IMR-90 (cell line): ENCODE measurements around the gene PDE6B. TPM values are rescaled to one million over a fixed set of nuclear protein-coding genes. Genes with fewer than 3 reads are reported as not detected.

Experiments used
- ATAC-seq: fragments of 200-7000 bp; cut with Tn5 transposase; 2 replicates; pipeline ENCODE4 v1.9.1; 2020; ENCODE audit warnings: low read depth, mild to moderate bottlenecking, moderate library complexity
- BruUV-seq: library from RNA; stranded (reverse); fragments of 400-500 nt; replicated peaks from 2 replicates; lab custom pipeline; 2021; lab: Mats Ljungman, UMichigan
- CTCF ChIA-PET: fragments of 300-600 bp; formaldehyde crosslinking; extraction: SDS; loops from one replicate; lab custom pipeline; 2021; ENCODE audit warnings: antibody characterized with exemption; lab: Yijun Ruan, JAX
- POLR2A ChIA-PET: fragments of 300-600 bp; sonication (Branson Sonifier 250); formaldehyde crosslinking; loops from one replicate; lab custom pipeline; 2022; ENCODE audit warnings: antibody characterized with exemption; ENCODE audit not compliant: unreplicated experiment; lab: Charles Lee
- DNase-seq: peaks from one replicate; pipeline ENCODE4 v3.0.0; 2013
- H2AFZ ChIP-seq: replicated peaks from 2 replicates; pipeline ENCODE3; 2013; ENCODE audit warnings: low read length, mild to moderate bottlenecking; ENCODE audit not compliant: poor library complexity
- H2AK5ac ChIP-seq: 2 replicates; pipeline ENCODE4 v1.6.1; 2013; ENCODE audit warnings: low read depth, low read length, inconsistent platforms
- H2AK9ac ChIP-seq: replicated peaks from 2 replicates; pipeline ENCODE3; 2013; ENCODE audit warnings: mild to moderate bottlenecking, low read depth, low read length, moderate library complexity; ENCODE audit not compliant: poor library complexity
- H2BK120ac ChIP-seq: 2 replicates; pipeline ENCODE4 v1.6.1; 2013; ENCODE audit warnings: low read depth, low read length, inconsistent platforms
- H2BK15ac ChIP-seq: 3 replicates; pipeline ENCODE4 v1.6.1; 2013; ENCODE audit warnings: low read depth, low read length, inconsistent platforms
- H2BK20ac ChIP-seq: 2 replicates; pipeline ENCODE4 v1.6.1; 2013; ENCODE audit warnings: low read depth, mild to moderate bottlenecking, inconsistent platforms, low read length, moderate library complexity
- H2BK5ac ChIP-seq: 2 replicates; pipeline ENCODE4 v1.6.1; 2013; ENCODE audit warnings: mild to moderate bottlenecking, low read depth, low read length, inconsistent platforms; ENCODE audit not compliant: poor library complexity, severe bottlenecking
- H3K14ac ChIP-seq: replicated peaks from 2 replicates; pipeline ENCODE4 v1.6.1; 2013; ENCODE audit warnings: low read depth, low read length, inconsistent platforms
- H3K18ac ChIP-seq: 2 replicates; pipeline ENCODE4 v1.6.1; 2013; ENCODE audit warnings: low read depth, low read length, control low read depth
- H3K23ac ChIP-seq: 2 replicates; pipeline ENCODE4 v1.6.1; 2013; ENCODE audit warnings: low read depth, low read length, inconsistent platforms
- H3K27ac ChIP-seq: 2 replicates; pipeline ENCODE4 v1.5.1; 2013; ENCODE audit warnings: mild to moderate bottlenecking, control low read depth, low read length; ENCODE audit not compliant: insufficient read depth
- H3K27me3 ChIP-seq: 2 replicates; pipeline ENCODE4 v1.6.1; 2013; ENCODE audit warnings: low read length; ENCODE audit not compliant: control insufficient read depth, insufficient read depth
- H3K36me3 ChIP-seq: 2 replicates; pipeline ENCODE4 v1.6.1; 2013; ENCODE audit warnings: low read length, mixed read lengths; ENCODE audit not compliant: control insufficient read depth, insufficient read depth
- H3K4ac ChIP-seq: 2 replicates; pipeline ENCODE4 v1.6.1; 2013; ENCODE audit warnings: low read depth, low read length, inconsistent platforms
- H3K4me1 ChIP-seq: 2 replicates; pipeline ENCODE4 v1.6.1; 2013; ENCODE audit warnings: low read length, mixed read lengths; ENCODE audit not compliant: control insufficient read depth, insufficient read depth
- H3K4me2 ChIP-seq: 2 replicates; pipeline ENCODE4 v1.6.1; 2013; ENCODE audit warnings: low read depth, mild to moderate bottlenecking, control low read depth, low read length, moderate library complexity
- H3K4me3 ChIP-seq: 2 replicates; pipeline ENCODE4 v1.5.1; 2013; ENCODE audit warnings: low read depth, mild to moderate bottlenecking, control low read depth, low read length, moderate library complexity; ENCODE audit not compliant: insufficient read depth
- H3K56ac ChIP-seq: 2 replicates; pipeline ENCODE4 v1.6.1; 2013; ENCODE audit warnings: low read length, inconsistent platforms; ENCODE audit not compliant: insufficient read depth; ENCODE audit errors: extremely low read depth
- H3K79me1 ChIP-seq, 2 experiments: 2 replicates each; pipeline ENCODE4 v1.6.1; 2013; ENCODE audit warnings: low read length in 2 of 2, inconsistent platforms in 1 of 2, low read depth in 1 of 2
- H3K9ac ChIP-seq: 2 replicates; pipeline ENCODE4 v1.6.1; 2013; ENCODE audit warnings: low read depth, low read length, control low read depth
- H3K9me1 ChIP-seq: 2 replicates; pipeline ENCODE4 v1.6.1; 2013; ENCODE audit warnings: low read length, inconsistent platforms; ENCODE audit not compliant: insufficient read depth
- H3K9me3 ChIP-seq: 2 replicates; pipeline ENCODE4 v1.6.1; 2013; ENCODE audit warnings: low read length; ENCODE audit not compliant: control insufficient read depth, insufficient read depth
- H4K20me1 ChIP-seq: 2 replicates; pipeline ENCODE4 v1.6.1; 2013; ENCODE audit warnings: low read length, inconsistent platforms; ENCODE audit not compliant: insufficient read depth
- H4K5ac ChIP-seq: 2 replicates; pipeline ENCODE4 v1.6.1; 2013; ENCODE audit warnings: mild to moderate bottlenecking, low read depth, low read length, control low read depth
- H4K8ac ChIP-seq, 2 experiments: 2 replicates each; pipeline ENCODE4 v1.6.1; 2013; ENCODE audit warnings: low read depth in 2 of 2, low read length in 2 of 2, control low read depth in 1 of 2, inconsistent platforms in 1 of 2
- H4K91ac ChIP-seq: 2 replicates; pipeline ENCODE4 v1.6.1; 2013; ENCODE audit warnings: low read depth, low read length, inconsistent platforms; ENCODE audit not compliant: insufficient read depth
- BHLHE40 ChIP-seq: fragments of 150-350 bp; IDR thresholded peaks from 2 replicates; pipeline ENCODE4 v1.6.1; 2016; ENCODE audit warnings: mild to moderate bottlenecking, low read depth, low read length
- CEBPB ChIP-seq: IDR thresholded peaks from 2 replicates; pipeline ENCODE4 v1.6.1; 2012; ENCODE audit warnings: low read depth, low read length, improper control_type of control experiment
- CHD1 ChIP-seq: IDR thresholded peaks from 2 replicates; pipeline ENCODE4 v1.6.1; 2012; ENCODE audit warnings: low read depth, low read length, improper control_type of control experiment
- FOS ChIP-seq: fragments of 150-350 bp; IDR thresholded peaks from 2 replicates; pipeline ENCODE4 v1.6.1; 2016; ENCODE audit warnings: low read depth, low read length
- MAFK ChIP-seq: IDR thresholded peaks from 2 replicates; pipeline ENCODE4 v1.6.1; 2012; ENCODE audit warnings: low read depth, low read length, improper control_type of control experiment
- MXI1 ChIP-seq: IDR thresholded peaks from 2 replicates; pipeline ENCODE4 v1.6.1; 2012; ENCODE audit warnings: low read depth, mild to moderate bottlenecking, low read length, moderate library complexity, borderline replicate concordance
- RFX5 ChIP-seq: IDR thresholded peaks from 2 replicates; pipeline ENCODE4 v1.8.0; 2012; ENCODE audit warnings: low read depth, mild to moderate bottlenecking, low read length, moderate library complexity
- SMC3 ChIP-seq: fragments of 150-350 bp; IDR thresholded peaks from 2 replicates; pipeline ENCODE4 v1.6.1; 2016; ENCODE audit warnings: low read depth, mild to moderate bottlenecking, antibody characterized with exemption, low read length, moderate library complexity
- WGBS, 2 experiments: methylation state at CpG; one replicate each; pipeline versions ENCODE4 v1.1.5 to v1.1.7; 2013; ENCODE audit warnings: missing lambda C conversion rate in 2 of 2; ENCODE audit not compliant: insufficient read length in 1 of 2; ENCODE audit errors: extremely low coverage in 2 of 2; 5-methylcytosine and 5-hydroxymethylcytosine counted together
- dilution Hi-C: fragments of 300-500 bp; cut with HindIII; formaldehyde crosslinking; loops from one replicate; pipeline ENCODE4 v1.14.3; 2018; ENCODE audit warnings: low sequenced_read_pairs; ENCODE audit not compliant: unreplicated experiment
- in situ Hi-C: fragments of 300-500 bp; cut with MboI; formaldehyde crosslinking; loops from 3 replicates; pipeline ENCODE4 v1.14.3; 2019; ENCODE audit warnings: low sequenced_read_pairs, inconsistent platforms, mixed read lengths
- intact Hi-C: fragments of 100-400 bp; cut with micrococcal nuclease; formaldehyde crosslinking; loops from 2 replicates; pipeline ENCODE4 v1.10.0; 2022
- polyA plus RNA-seq, 3 experiments: library from polyadenylated mRNA; depleted of rRNA; stranded (reverse); fragments of >200 nt; gene quantifications; 2 replicates each; pipeline ENCODE4 v1.2.3, GENCODE V29; 2012; ENCODE audit warnings: low replicate concordance in 1 of 3
- total RNA-seq: library from RNA; depleted of rRNA; stranded (reverse); fragments of >200 nt; gene quantifications from 2 replicates; pipeline ENCODE4 v1.2.3, GENCODE V29; 2012
- TF ChIP-seq, protein P1 (sequence below): conservative IDR thresholded peaks from 2 replicates; pipeline ENCODE4 v1.5.1; 2012; ENCODE audit warnings: mild to moderate bottlenecking, low read depth, low read length, improper control_type of control experiment
- TF ChIP-seq, protein P2 (sequence below): fragments of 150-350 bp; IDR thresholded peaks from 2 replicates; pipeline ENCODE4 v1.6.1; 2016; ENCODE audit warnings: low read depth, mild to moderate bottlenecking, low read length, moderate library complexity, borderline replicate concordance

The PDE6B gene
- total and polyA plus RNA-seq, 2 of the 4 experiments (the other 2 are of a cell fraction) = under 0.01 TPM; not detected in 1

DNA sequence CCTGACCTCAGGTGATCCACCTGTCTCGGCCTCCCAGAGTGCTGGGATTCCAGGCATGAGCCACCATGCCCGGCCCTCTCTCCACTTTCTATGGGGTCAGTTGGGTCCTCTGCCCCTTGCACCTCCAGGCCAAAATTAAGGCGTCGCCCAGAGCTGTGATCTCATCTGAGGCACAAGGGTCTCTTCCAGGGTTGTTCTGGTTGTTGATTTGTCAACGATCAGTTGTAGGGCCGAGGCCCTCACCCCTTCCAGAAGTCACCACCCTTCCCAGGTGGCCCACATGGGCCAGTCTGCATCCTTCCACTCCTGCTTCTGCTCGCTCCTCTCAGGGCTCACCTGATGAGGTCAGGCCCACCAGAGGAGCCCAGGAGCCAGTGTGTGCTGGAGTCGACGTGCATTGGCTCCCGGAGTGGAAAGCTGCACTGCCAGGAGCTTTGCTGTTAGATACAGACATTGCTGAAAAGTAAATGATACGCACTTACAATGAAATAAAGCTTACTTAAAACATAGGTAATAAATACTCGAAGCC, 35.0 kb upstream of the PDE6B start:
- no peak overlapping the region for H2BK120ac ChIP-seq
- no peaks in the 10 kb centered on the region for H3K36me3 ChIP-seq
- CTCF ChIA-PET = no interaction called here
- no peak overlapping the region for H3K18ac ChIP-seq
- no peak overlapping the region for H2AK9ac ChIP-seq
- H3K4me2 ChIP-seq = no peak overlapping the region
- intact Hi-C loops (no loop called here), in situ Hi-C loops (no loop called here), dilution Hi-C loops (no loop called here)
- H4K5ac ChIP-seq = no peak overlapping the region
- no peak overlapping the region for H3K4me3 ChIP-seq
- no peak overlapping the region for H4K91ac ChIP-seq
- POLR2A ChIA-PET = no interaction called here
- TF ChIP-seq FOS (no peak), SMC3 (no peak), RFX5 (no peak), CEBPB (no peak), CHD1 (no peak), BHLHE40 (no peak), MAFK (no peak), MXI1 (no peak)
- TF ChIP-seq, protein P1, sequence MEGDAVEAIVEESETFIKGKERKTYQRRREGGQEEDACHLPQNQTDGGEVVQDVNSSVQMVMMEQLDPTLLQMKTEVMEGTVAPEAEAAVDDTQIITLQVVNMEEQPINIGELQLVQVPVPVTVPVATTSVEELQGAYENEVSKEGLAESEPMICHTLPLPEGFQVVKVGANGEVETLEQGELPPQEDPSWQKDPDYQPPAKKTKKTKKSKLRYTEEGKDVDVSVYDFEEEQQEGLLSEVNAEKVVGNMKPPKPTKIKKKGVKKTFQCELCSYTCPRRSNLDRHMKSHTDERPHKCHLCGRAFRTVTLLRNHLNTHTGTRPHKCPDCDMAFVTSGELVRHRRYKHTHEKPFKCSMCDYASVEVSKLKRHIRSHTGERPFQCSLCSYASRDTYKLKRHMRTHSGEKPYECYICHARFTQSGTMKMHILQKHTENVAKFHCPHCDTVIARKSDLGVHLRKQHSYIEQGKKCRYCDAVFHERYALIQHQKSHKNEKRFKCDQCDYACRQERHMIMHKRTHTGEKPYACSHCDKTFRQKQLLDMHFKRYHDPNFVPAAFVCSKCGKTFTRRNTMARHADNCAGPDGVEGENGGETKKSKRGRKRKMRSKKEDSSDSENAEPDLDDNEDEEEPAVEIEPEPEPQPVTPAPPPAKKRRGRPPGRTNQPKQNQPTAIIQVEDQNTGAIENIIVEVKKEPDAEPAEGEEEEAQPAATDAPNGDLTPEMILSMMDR = no peak
- TF ChIP-seq, protein P2, sequence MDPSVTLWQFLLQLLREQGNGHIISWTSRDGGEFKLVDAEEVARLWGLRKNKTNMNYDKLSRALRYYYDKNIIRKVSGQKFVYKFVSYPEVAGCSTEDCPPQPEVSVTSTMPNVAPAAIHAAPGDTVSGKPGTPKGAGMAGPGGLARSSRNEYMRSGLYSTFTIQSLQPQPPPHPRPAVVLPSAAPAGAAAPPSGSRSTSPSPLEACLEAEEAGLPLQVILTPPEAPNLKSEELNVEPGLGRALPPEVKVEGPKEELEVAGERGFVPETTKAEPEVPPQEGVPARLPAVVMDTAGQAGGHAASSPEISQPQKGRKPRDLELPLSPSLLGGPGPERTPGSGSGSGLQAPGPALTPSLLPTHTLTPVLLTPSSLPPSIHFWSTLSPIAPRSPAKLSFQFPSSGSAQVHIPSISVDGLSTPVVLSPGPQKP = no peak
- no peaks in the 10 kb centered on the region for H3K9me1 ChIP-seq
- no peak overlapping the region for H3K9ac ChIP-seq
- H3K56ac ChIP-seq = no peak overlapping the region
- H2BK20ac ChIP-seq = no peak overlapping the region
- H3K23ac ChIP-seq = no peak overlapping the region
- no peak overlapping the region for H3K27ac ChIP-seq
- WGBS, 2 experiments = no CpG with 5 or more reads among the region's 12 CpGs
- H2BK15ac ChIP-seq = no peak overlapping the region
- no peaks in the 10 kb centered on the region for H4K20me1 ChIP-seq
- DNase-seq = no peak
- no peak overlapping the region for H3K14ac ChIP-seq
- no peaks in the 10 kb centered on the region for H3K4me1 ChIP-seq
- H3K27me3 ChIP-seq = no peaks in the 10 kb centered on the region
- H2BK5ac ChIP-seq = no peak overlapping the region
- BruUV-seq = no TSS peak
- H3K4ac ChIP-seq = no peak overlapping the region
- H3K9me3 ChIP-seq = peaks cover 4% of the 10 kb centered on the region
- H3K79me1 ChIP-seq = no peaks in the 10 kb centered on the region
- H4K8ac ChIP-seq = no peak overlapping the region
- H2AFZ ChIP-seq = no peak overlapping the region
- no peak overlapping the region for H2AK5ac ChIP-seq
- no peak for ATAC-seq
